ENCODE measurements around the gene MYO9B. TPM values are rescaled to one million over a fixed set of nuclear protein-coding genes. Genes with fewer than 3 reads are reported as not detected.
A peak's percentile ranks its signal among the peaks of the same experiment; 100 is the strongest.

The MYO9B gene
- polyA plus RNA-seq, 3 donors = 54.4 to 64.1 (median 56.9) TPM

- no peak for DNase-seq
Measured at GRCh38 chr19:17060802-17061201, 14.8 kb upstream of the MYO9B start.

GRCh38 chr19:17061205-17061604 is 14.4 kb upstream of the MYO9B start:
- no peak for DNase-seq

- no peak for DNase-seq
Measured at GRCh38 chr19:17061691-17062090, 13.9 kb upstream of the MYO9B start.

- DNase-seq = no peak
Measured at GRCh38 chr19:17063428-17063827, 12.1 kb upstream of the MYO9B start.

GRCh38 chr19:17069193-17069592 is 6.4 kb upstream of the MYO9B start:
- no peak for DNase-seq

- no peak for DNase-seq
Measured at GRCh38 chr19:17070421-17070820, 5.2 kb upstream of the MYO9B start.

GRCh38 chr19:17070912-17071311 is 4.7 kb upstream of the MYO9B start:
- DNase-seq = no peak

GRCh38 chr19:17073869-17074633 is 1.5 kb upstream of the MYO9B start:
- no peak for DNase-seq

- no peak for DNase-seq
Measured at GRCh38 chr19:17074634-17075034, 943 bp upstream of the MYO9B start.

GRCh38 chr19:17075864-17076542 is 426 bp downstream of the MYO9B start:
- DNase-seq = peak; percentile 52

- no peak for DNase-seq
Measured at GRCh38 chr19:17076543-17076991, 990 bp downstream of the MYO9B start.

GRCh38 chr19:17077447-17078028 is 2.0 kb downstream of the MYO9B start:
- DNase-seq = no peak

- no peak for DNase-seq
Measured at GRCh38 chr19:17078036-17078919, 2.7 kb downstream of the MYO9B start.

- DNase-seq = no peak
Measured at GRCh38 chr19:17078920-17079709, 3.5 kb downstream of the MYO9B start.

GRCh38 chr19:17079710-17080439 is 4.3 kb downstream of the MYO9B start:
- DNase-seq = peak; percentile 68

GRCh38 chr19:17080440-17080801 is 4.8 kb downstream of the MYO9B start:
- no peak for DNase-seq

- DNase-seq = no peak
Measured at GRCh38 chr19:17081672-17082630, 6.4 kb downstream of the MYO9B start.

- DNase-seq = no peak
Measured at GRCh38 chr19:17086120-17086519, 10.5 kb downstream of the MYO9B start.

GRCh38 chr19:17086834-17087233 is 11.3 kb downstream of the MYO9B start:
- no peak for DNase-seq

Data from renal pelvis (tissue), 4 donors.